CMK (cell line): Measurements from ENCODE around the gene MYBPC1.

Source experiments
- DNase-seq: peaks from one replicate; pipeline ENCODE4 v3.0.0-alpha.2; 2010; ENCODE audit warnings: low read depth

The MYBPC1 gene

DNA sequence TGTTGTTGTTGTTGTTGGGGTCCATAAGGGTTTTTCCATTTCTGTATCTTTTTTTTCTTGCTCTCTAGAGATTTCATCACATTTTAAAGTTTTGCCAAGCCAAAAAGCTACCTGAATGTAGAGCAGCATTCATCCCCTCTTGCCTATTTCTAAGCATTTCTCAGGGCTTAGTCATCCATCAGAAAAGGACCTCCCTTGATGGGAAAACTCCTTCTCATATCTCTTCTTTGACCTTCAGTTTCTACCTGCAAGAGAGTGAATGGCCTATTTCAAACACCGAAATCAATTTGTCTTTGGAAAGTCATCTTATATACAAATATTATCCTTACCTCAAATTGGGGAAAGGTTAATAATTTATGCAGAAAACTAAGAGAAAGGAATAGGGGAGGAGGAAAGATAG lies 4.5 kb downstream of the MYBPC1 start:
- no peak for DNase-seq

DNA sequence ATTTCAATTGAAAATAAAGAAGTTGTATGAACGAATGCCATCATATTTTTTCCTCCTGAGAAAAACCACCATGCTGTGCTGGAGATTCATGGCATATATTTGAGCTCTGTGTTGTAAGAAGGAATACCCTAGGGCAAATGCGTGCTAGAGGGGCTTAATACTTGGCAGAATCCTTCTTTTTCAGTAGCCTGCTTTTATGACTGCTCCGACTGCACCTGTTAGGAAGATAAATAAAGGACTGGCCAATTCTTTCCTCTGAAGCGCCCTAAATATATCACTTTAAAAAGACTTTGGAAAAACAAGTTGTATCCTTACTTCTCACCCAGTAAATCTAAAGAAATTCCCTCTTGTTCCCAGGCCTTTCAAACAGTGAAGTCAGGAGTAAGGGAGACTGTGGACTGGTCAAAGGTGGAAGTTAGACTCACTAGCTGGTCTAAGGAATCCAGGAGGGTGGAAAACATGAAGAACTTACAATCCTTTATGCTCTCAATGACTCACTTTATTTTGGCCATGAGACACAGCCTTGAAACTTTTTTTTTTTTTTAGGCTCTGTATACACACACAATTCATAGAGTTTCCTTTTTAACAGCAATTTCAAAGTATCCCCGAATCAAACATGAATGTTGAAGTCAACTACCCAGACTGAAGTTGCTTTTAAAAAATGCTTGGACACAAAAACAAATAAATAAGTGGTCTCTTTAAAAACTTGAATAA lies 5.2 kb downstream of the MYBPC1 start:
- no peak for DNase-seq

DNA sequence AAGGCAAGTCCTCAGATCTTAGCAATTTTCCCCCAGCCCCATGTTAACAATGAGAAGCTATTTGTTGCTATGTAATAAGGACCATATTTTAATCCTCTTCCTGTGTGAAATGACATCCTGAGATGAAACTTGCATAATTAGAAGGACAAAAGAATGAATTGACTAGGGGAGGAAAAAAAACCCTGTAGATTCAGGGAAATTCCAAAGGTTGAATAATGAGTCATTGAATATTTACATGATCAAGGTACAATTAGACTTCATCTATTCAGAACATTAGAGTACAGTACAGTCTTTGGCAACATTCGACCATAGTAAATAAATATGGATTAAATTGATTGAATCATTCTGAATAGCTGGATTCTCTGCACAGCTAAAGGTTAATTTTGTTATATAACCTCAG lies 9.4 kb downstream of the MYBPC1 start:
- DNase-seq = no peak

DNA sequence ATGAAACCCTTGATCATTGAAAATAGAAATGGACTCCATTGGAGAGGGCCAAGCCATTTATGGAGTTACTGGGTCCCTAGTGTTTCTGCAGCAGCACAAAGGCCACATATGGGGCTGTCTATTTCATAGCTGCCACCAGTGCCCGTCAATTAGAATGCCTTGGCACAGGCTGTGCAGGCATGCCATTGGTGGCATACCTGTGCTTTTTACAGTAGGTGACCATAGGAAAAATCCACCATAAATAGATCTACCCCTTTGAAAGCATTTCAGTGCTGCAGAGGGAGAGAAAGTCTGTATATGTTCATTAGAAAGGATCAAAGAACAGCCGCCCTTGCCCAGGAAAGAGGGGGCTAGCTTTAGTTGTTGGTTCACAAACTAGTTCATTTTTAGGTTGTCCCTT lies 13.1 kb downstream of the MYBPC1 start:
- no peak for DNase-seq

DNA sequence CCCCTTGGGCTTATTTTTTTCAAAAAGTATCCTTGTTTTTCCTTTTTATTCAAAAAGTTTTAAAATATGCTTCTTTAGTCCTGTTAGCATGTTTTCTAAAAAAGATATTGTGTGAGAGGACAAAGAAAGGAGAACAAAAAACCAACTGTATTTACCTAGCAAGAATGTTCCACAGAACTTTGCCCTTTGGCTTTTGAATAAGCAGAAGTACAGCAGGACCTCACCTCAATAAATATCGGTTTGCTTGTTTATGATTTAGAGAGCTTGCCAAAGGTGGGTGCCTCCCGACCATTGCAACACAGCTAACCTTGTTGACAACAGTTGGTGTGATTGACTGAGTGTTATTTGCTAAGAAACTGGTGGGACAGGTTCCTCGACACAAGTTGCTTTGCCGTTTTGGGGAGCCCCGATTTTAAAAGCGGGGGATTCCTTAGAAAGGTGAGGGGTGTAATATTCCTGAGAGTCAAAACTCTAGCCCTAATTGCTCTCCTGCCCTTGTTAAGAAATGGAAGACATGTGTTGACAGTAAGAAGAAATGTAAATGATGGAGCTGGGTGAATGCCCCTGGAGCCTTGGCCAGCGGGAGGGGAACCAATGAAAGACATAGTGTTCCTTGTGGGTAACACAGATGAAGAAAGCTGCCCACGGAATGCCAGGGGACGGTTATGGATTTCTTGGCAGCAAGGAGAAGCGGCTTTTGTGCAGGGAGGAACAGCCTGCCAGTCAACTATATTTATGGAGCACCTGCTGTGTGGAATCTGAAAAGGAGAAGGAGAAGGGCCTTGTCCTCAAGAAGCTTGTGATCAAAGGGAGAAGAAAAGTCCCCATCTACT lies 13.7 kb downstream of the MYBPC1 start:
- DNase-seq = no peak

DNA sequence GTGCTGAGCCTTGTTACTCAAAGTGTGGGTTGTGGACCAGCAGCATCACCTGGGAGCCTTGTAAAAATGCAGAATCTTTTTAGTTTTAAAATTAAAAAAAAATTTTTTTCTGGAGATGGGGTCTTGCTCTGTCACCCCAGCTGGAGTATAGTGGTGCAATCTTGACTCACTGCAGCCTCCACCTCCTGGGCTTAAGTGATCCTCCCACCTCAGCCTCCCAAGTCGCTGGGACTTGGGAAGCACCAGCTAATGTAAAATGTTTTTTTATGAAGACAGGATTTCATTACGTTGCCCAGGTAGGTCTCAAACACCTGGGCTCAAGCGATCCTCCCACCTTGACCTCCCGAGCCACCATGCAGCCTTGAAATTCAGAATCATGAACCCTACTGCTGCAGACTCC lies 14.4 kb downstream of the MYBPC1 start:
- no peak for DNase-seq

DNA sequence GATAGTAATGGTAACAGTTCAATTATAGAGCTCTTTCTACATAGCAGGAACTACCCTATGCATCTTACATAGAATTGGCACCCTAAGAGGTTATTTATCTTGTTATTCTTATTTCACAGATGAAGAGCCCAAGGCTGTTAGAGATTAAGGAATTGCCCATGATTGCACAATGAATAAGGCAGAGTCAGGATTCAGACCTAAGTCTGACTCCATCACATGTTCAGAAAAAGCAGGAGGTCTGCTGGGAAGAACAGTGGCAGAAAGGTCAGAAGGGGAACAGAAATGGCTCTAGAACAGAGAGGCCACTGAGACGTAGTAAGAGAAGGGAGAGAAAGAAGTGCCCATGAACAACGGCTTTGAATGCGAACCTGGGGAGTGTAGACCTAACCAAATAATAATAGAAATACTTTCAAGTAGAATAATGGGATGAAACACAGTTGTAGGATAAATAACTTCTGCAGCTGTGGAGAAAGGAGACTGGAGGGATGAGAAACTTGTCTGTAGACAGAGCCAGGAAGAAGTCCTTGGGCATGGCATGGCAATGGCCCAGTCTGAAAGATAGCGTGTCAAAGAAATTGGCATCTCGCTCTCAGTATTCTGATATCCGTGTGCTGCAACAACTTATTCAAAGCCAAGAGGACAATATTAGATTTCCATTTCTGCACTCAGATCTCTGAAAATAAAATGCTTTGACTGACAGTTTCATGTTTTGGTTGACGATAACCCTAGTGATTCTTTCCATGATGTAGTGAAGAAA lies 17.6 kb downstream of the MYBPC1 start:
- no peak for DNase-seq

DNA sequence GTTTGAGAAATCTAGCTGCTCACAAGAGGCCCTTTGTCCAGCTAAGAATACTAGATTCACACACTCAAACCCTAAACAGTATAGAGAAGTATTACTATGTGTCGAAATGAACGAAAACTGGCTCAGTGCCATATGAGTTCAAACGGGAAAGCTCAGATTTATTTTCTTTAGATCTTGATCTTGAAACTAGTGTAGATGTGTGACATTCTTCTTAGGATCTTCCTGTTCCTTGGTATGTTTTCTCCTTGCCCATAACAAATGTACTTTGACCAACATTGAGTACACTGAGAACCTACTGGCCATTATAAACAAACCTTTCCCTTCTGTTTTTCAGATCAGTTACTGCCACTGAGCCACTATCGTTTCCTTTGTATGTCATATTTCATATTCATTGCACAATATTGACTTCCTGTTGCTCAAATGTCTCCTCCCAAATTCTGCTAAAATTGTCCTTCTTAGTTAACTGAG lies 21.3 kb downstream of the MYBPC1 start:
- no peak for DNase-seq

DNA sequence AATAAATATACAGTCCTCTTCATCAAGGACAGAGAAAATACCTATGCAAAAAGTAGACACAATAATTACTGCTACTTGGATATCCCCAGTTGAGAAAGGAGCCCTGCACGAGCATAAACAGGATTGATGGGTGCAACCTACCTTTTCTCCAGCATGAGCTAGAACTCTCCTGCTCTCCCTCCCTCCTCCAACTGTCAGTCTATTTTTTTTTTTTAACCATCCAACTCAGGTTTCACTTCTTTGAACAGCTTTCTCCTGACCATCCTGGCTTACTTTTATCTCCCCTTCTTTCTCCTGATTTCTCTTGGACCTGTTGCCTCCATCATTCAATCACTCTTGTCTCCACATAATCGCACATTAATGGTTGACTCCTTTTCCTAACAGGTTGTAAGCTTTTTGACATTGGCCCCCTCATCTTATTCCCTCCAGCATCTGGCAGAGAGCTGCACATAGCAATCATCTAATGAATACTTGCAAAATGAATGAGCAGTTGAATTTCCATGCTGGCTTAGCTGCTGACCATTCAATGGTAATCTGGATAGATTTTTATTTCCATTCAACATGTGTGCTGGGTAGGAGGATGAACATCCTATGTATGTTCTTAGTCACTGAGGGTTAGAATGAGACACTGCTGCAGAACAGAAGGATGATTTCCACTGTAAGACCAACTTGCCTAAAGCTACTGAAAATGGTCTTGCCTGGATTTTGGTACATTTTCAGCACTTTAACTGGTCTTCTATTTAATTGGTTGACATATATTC lies 24.4 kb downstream of the MYBPC1 start:
- no peak for DNase-seq

DNA sequence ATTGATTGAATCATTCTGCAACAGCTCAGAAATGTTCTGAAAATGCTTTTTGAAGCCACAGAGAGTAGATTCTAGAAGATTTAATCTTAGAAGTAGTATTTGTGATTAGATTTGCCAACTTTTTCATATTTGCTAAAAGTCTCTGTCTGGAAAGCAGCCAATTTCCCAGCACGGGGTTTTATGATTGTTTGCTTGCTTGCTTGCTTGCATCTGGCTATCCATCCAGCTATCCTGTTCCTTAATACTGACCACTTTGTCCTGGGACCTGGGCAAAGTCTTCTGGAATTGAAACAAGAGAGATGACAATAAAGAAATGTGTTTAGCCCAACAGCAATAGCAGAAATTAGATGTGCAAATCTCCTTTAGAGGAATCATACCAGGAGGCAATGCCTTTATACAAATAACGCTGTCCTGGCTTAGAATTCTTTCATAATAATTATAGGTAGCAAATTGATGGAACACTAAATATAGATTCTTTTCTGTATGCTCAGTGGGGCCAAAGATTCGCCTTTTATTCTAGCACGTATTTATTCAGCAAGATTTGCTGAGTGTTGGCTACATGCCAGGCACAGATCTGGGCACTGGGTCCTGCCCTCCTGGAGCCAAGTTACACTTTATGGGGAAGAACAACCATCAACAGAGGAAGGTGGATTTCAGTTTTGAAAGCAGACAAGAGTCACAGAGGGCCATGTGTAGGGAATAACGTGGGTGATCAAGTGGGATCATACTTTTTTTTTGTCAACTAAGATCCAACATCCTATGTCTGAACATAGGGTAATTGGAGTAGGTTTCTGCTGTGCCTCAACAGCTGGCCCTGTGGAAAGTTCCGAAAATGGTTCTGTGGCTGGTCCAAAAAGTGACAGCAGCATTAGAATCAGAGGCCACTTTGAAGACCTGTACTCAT lies 25.3 kb downstream of the MYBPC1 start:
- DNase-seq = no peak

DNA sequence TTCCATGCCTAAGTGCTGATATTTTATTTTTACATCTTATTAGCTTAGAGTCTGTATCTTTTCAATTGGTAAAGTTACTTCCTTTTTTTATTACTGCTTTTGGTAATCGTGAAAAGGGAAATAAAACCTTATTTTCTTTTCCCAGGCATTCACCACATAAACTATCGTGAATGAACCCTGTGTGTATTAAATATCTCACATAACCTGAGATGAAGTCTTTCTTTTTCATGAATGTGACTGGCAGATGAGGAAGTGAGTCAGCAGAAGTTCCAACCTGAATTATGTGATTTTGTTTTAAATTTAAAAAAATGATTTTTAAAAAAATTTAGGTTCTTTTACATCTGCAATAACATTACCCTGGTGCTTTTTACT lies 26.0 kb downstream of the MYBPC1 start:
- DNase-seq = no peak

DNA sequence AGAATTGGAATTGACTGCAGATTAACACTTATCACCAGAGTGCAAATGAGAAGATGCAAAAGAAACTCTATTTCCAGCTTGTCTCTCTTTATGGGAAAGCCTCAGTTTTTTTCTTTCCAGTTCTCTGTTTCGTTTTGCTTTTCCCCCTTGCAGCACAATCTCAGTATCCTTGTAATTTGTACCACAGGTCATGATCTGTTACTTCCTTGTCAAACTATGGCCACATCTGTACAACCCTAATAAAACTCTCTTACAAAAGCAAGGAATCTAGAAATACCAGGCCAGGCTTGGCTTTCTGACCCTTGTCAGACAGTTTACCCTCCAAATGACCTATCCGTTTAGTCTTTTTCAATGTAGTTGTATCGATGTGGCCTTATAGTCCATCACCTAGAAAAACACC lies 33.9 kb downstream of the MYBPC1 start:
- no peak for DNase-seq

DNA sequence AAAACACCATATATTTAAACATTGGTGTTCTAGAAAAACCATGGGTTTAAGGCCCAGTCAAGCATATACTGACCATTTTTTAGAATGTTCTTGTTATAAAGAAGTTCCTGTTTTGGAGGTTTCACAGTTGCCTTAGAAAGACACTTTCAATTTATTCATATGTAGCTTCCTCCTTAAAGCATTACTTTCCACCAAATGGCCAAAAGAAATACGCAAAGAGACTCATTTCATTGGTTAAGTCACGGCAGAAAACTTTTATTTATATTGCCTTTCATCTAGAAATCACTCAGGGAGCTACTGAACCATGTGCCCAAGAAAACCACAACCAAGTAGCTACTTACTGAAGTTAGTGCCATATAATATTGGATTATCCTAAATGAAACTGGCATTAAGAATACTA lies 40.0 kb downstream of the MYBPC1 start:
- DNase-seq = no peak

DNA sequence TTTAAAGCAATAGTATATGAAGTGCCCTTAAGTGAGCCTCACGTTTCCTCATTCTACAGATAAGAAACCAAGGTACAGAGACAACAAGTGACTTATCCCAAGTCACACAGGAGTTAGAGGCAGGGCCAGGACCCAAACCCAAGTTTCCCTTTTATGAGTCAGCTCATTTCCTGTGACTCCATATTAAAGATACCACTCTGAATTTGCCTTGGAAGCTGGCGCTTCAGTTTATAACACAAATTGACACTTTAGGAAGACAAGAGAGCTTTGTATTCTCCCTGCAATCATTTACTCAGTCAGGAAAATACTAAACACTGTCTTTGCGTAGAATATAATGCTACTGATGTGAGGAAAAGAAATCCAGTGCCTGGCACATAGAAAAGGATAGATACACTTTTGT lies 43.2 kb downstream of the MYBPC1 start:
- DNase-seq = no peak

DNA sequence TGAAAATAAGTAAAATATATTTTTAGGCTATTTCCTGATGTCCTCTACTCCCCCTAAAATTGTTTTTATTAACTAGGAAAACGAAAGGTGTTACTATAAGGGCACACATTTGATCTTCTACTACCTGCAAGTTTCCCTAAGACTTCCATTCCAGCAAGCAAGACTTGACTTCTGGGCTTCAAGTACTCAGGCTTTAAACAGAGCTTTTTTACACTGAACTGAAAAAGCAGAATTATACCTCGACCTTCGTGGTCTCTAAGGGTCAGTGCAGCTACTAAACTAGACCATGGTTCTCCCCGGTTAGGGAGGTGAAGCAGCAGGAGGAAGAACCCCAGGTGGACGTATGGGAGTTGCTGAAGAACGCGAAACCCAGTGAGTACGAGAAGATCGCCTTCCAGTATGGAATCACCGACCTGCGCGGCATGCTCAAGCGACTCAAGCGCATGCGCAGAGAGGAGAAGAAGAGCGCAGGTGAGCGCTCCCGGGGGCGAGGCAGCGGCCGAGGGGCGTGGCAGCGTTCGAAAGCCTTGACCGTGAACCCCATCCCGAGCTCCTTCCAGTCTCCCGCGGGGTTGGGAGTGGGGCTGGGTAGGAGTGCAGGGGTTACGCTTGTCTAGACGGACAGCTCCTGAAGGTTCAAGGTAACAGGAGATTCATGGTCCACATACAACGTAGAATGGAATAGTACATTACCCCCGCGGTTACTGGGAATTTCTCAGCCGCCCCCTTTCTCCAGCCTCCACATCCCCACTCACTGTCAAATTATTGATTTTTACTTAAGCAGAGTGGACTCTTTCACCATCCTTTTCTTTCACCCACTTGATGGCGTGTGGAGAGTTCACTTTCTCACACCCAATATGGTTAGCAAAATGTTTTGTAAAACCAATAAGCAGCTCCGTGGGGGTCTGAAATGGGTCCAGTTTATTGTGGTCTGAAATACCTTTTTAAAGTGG lies 47.6 kb downstream of the MYBPC1 start:
- DNase-seq = no peak

DNA sequence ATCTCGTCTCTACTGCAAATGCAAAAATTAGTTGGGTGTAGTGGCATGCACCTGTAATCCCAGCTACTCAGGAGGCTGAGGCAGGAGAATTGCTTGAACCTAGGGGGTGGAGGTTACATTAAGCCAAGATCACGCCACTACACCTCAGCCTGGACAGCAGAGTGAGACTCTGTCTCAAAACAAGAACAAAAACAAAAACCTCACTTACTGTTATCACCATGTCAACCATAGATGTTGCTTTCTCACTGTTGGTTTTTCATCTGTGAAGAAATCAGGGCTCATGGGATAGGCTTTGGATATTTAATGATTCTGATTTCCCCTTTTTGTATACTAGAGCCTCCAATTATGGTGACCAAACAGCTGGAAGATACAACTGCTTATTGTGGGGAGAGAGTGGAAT lies 52.9 kb downstream of the MYBPC1 start:
- DNase-seq = no peak

DNA sequence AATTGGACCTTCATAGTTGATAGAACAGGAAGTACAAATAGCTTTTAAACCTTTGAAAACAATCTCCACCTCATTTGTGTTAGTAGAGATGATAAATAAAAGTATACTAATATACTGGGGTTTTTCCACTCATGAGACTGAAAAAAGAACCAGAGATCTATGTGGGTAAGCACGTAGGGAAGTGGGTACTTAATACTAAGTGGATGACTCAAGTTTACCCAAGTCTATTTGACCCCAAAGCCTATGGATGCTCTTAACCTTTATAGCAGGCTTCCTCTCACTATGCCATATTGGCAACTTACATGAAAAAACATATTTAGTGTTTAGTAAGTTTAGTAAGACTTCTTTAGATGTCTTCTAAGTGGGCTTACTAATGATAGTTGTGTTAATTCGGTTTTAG lies 53.4 kb downstream of the MYBPC1 start:
- no peak for DNase-seq

DNA sequence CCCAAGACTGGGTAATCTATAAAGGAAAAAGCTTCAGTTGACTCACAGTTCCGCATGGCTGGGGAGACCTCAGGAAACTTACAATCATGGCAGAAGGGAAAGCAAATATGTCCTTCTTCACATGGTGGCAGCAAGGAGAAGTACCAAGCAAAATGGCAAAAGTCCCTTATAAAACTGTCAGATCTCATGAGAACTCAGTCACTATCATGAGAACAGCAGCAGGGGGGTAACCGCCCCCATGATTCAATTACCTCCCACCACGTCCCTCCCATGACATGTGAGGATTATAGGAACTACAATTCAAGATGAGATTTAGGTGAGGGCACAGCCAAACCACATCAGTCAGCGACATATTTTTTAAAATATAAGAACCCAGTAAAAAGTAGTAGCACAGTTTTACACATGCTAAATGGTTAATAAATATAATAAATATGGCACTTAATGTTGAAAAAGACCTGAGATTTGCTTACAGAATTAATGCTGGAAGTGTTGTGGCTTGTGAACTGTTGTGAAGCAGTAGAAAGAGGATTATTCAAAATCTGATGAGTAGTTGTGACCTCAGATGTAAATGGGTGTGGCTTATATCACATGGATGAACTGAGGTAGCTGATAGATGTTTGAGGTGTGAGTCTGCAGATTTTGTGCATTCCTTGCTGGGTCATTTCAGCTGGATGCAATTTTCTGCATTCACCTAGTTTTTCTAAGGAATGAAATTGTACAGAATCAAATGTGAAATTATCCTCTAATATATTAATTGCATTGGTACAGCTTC lies 55.8 kb downstream of the MYBPC1 start:
- no peak for DNase-seq

DNA sequence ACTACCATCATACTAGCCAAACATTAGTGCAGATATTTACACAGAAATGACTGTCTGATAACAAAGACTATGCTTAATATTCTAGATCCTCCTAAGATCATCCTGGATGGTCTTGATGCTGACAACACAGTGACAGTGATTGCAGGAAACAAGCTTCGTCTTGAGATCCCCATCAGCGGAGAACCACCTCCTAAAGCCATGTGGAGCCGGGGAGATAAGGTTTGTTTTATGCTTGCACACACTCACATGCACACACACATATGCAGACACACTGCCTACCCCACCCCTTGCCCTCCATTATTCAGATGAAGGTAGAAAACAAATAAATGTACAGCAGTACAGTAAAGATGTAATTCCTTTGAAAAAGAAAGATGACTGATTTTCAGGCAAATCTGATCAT lies 58.3 kb downstream of the MYBPC1 start:
- DNase-seq = no peak
